HG02884 (cell line): ENCODE results near the gene PRSS50.

ENCODE experiments used
- ATAC-seq: cut with Tn5 transposase; IDR thresholded peaks from one replicate; pipeline ENCODE4 v1.9.1; 2021; ENCODE audit warnings: mild to moderate bottlenecking, moderate library complexity; ENCODE audit not compliant: unreplicated experiment

PRSS50 gene

DNA sequence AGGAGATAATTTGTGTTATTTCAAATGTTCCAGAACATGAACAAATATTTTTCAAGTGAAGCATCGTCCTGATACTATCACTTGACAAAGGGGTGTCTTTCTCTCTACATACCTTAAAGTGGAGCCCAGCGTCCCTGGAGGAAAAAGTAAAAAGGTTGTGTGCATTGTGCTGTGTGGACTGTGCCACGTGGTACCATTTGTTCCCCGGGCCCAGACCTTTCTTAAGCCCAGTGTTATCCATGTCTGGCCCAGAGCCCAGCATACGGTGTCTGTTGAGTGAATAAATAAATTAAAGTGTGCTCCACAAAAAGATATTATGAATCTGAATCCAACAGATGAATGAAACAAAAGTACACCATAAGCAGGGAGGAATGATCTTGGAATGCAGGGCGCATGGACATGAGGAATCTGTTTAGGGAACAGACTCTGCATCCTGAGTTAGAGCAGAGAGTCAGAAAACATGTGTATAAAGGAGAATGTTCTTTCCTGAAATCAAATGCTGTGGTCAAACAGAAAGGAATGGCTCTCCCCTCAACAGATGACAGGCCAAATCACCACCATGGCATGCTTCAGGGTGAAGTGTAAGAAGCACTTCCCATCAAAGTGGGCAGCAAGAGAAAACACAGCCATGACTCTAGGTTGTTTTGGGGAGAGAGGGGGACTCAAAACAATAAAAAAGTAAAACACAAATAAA lies 8.1 kb upstream of the PRSS50 start:
- no peak for ATAC-seq

DNA sequence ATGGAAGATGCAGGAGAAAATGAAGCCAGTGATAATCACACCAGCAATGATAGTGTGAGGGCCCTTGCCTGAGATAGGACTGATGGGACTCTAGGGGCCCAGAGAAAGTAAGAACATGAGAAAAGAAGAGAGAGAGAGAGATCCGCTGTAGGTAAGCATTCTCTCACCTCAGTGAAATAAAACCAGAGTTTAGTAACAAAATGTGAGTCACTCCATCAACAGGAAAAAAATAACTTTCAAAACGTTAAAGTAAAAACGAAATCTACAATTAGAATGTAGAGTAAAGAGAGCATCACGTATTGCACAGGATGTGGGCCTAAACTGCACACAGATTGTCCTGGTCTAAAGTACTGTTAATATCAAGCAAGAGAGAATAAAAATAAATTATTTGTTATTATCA lies 6.8 kb upstream of the PRSS50 start:
- no peak for ATAC-seq

DNA sequence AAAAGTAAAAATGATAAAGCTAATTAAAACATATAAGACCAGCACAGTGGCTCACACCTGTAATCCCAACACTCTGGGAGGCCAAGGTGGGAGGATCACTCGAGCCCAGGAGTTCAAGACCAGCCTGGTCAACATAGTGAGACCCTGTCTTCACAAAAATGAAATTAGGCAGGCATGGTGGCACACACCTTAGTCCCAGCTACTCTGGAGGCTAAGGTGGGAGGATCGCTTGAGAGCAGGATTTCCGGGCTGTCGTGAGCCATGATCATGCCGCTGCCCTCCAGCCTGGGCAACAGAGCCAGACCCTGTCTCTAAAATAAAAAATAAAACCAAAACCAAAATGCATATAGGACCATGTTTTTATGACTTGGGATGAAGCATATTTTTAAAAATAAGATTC lies 4.8 kb upstream of the PRSS50 start:
- ATAC-seq: no peak

DNA sequence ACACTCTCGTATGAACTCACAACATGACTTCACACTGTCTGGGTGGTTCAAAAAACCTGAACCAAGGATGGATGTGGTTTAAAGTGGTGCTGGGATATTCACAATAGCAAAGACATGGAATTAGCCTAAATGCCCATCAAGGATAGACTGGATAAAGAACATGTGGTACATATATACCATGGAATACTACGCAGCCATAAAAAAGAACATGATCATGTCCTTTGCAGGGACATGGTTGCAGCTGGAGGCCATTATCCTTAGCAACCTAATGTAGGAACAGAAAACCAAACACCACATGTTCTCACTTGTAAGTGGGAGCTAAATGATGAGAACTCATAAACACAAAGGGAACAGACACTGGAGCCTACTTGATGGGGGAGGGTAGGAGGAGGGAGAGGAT lies 3.3 kb upstream of the PRSS50 start:
- ATAC-seq: no peak

DNA sequence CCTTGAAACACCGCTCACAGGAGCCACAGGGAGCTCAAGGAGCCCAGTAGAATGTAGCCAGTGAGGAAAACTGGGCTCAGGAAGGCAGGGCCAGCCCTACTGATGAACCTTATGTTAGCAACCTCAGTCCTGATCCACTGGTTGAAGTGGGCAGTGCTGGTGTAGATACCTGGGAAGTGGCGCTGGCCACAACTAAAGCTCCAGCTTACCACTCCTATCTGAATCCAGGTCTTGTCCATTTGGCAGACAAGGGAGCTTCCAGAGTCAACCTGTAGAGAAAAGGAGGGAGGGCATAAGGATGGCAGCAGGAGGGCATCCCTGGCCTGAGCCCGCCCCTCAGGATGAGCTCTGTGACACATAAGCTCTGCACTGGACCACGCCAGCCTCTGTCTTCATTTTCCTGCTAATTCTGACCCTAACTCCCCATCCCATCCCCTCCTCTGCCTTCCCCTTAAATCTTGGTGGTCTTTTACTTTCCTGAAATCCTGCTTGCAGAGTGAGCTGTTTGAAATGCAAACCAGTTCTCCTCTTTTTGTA lies 2.1 kb upstream of the PRSS50 start:
- ATAC-seq: no peak

DNA sequence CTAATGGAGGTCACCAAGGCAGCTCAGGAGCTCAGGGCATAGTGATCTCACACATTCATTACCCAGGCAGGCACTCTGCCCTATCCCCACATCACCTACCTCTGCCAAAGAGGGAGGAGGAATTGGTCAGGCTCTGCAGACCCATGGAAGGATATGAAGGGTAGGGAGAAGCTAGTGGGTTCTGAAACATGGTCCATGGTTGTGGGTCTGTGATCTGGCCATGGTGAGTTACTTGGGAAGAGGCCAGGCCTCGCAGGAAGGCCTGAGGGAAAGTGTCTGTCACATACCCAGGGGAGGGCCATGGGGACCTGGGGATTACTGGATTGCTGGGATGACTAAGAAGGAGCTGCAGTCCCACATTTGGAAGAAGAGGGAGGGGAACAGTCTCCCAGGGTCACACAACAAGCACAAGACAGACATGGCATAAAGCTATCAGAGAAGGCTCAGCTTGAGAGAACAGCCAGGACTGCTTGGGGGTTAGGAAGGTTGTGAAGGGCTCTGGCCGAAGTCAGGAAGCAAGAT lies 1.4 kb upstream of the PRSS50 start:
- no peak for ATAC-seq

DNA sequence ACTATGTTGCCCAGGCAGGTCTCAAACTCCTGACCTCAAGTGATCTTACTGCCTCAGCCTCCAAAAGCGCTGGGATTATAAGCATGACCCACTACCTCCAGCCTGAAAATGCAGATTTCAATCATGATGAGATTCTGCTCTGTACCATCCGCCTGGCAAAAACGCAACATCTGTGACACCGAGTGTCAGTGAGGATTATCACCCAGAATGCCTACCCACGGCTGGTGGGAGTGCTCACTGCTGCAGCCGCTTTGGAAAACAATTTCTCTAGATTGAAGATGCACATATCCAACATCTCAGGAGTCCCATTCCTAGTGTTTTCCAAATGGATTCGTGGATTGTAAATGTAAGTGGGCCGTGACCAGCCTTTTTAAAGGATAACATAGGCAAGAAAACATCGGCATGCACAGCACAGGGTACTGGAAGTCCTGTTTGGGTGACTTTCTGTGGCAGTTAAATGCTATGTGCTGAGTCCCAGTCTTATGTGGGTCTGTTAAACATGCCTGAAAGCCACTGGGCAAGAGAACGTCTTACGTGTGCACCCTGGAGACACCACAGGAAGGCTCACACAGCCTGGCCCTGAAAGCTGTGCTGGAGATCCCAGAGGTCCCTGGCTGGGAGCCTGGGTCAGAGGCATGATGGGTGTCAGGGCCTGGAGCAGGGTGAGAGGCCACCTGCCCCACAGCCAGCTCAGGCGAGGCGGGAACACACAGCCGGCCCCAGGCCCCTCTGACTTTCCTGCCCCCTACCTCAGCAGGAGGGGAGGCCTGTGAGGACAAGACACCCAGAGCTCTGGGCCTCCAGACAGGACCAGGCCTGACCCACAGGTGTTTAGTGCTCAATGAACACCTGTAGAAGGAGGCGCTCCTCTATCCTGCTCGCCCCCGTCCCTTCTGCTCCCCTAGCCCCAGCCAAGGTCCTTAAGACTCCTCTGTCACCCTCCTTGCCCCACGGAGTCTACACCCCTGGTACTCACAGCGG lies 918 bp downstream of the PRSS50 start:
- ATAC-seq: no peak

DNA sequence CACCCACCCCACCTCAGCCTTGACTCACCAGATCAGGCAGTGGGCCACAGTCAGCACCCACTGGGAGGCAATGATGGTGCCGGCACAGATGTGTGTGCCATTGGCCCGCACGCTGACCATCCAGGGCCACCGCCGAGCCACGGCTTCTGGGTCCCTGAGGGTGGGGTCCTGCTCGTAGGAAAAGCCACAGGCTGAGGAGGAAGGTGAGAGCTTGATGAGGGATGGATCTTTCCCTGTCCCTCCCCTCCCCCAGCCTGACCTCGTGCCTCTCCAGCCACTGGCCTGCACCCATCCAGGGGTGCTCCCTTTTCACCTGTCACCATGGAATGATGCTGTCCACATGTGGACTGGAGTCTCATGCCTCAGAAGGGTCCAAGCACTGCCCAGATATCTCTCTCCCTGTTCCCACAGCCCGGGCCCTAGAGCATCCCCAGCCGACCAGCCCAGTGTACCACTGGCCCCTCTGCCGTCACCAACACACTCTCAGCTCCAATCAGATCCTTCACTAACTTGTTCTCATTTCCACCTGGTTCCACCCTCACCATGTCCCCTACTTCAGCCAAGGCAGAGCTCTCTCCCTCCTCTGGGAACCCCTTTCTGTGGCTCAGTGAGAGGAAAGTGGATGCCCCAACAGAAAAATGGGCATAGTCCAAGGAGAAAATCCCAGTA lies 2.0 kb downstream of the PRSS50 start:
- no peak for ATAC-seq

DNA sequence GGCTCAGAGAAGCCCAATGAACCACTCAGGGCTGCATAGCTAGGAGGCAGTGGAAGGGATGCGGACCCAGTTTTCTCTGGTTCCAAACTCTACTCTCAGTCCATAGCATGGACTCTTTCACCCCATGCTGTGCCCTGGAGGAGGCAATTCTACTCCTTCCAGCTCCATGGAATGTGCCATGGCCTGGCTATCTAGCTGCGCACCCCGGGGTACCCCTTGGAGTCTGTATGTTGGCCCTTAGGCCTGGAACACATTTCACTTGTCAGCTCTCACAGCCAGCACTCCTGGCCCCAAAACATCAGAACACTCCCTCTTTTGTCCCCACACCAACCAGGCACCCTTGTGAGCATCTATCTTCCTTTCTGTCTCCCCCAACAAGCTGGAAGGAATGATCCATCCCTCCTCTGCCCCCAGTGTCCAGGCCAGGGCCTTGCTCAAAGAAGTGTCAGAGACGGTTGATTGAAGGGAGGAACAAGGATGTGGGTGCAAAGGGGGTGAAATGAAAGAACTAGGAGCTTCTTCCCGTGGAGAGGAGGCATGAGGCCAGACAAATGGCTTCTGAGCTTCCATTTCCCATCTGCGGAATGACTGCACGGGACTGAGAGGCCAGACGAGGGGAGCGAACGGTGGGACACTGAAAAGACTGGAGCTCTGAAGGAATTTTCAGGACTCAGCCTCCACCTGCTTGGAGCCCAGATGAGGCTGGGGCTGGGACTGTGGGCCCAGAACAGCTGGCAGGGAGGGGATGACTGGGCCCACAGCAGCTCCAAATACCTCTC lies 2.8 kb downstream of the PRSS50 start:
- ATAC-seq: no peak

DNA sequence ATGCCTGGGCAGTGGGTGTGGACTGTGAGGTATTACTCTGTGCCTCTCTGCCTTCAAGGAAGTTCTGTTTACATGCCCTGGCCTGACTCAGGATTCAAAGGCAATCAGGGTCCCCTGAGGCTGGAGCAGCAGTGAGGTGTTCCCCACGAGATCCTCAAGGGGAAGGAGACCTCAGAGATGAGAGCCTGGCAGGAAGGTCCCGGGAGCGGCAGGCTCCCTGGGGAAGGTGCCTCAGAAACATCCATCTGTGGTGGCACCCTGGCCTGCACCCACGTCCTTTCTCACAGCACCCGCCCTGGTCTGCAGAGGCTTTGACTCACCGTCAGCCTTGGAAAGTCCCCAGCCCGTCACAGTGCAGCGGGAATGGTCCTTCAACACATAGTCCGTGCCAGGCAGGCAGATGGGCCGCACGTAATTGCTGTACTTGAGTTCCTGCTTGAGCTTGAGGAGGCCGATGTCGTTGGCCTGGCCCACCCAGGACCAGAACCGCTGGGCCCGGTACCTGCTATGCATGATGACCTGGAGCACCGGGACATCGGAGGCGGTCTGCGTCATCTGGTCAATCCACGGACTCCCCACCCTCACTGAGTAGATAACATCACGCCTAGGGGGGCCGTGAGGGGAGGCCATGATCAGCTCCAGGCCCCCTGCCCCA lies 3.6 kb downstream of the PRSS50 start:
- ATAC-seq: no peak

DNA sequence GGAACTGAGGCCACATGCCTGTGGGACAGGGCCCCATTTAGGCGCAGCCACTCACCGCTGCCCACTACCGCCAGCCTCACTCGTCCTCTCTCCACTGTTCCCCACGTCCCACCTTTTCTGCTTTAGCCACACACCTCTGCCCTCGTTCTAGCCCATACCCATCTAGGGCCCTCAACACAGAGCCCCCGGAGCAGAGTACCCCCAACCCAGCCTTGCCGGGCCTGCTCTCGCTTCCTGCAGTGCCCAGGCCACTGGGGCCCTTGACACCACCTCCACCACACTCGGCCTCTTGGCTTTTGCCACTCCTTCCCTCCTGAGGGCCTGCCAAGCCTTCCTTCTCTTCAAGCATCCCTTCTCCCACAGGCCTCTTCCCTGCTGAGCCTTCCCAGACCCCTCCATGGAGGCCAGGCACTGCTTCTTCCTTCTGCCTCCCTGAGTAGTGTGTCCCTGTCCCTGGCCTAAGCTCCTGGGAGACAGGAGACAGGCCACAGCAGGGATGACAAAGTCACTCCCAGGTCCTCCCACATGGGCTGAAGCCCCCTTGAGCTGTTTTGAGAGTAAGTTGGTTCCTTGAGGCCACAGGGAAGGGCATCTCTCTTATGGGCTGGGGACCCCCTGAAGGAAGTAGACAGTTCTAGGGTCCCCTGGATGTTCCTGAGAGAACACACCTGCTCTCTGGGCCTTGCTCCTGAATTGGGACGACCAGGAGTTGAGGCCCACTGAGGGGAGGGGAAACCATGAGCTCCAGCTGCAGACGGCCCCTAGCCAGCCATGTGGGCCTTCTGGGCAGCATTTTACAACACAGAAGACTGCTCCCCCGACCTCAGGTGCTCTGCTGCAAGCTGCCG lies 4.4 kb downstream of the PRSS50 start:
- ATAC-seq: no peak

DNA sequence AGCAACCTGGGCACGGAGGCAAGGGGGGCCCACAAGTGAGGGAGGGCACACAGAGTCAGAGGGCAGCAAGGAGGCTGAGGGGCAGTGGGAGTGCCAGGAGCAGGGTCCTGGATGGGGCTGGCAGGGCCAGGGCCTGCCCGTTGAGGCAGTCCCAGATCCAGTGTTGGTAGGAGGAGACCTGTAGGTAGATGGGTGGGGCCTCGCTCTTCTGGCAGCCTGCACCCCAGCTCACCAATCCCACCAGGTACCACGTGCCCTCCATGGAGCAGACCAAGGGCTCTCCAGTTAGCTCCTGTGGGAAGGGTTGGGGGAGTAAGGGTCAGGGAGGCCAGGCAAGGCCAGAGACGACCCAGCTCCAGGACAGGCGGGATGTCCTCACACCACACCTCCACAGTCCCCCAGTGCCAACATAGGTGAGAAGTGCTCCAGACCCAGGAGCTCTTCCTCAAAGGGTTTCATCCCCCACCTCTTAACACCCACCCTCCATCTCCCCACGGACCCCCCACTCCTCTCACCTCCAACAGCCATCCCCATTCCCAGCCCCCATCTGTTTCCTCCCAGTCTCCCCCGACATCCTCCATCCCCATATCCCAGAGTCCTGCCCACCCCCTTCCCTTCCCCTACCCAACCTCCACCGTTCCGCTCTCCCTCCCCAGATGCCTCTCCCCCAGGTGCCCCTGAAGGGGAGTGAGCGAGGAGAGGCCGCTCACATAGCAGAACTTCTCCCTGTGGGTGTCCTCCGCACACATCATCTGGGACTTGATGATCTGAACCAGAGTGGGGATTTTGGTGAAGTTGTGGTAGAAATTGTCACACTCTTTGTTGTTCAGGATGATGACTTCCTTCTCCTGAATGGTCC lies 5.2 kb downstream of the PRSS50 start:
- ATAC-seq: no peak

DNA sequence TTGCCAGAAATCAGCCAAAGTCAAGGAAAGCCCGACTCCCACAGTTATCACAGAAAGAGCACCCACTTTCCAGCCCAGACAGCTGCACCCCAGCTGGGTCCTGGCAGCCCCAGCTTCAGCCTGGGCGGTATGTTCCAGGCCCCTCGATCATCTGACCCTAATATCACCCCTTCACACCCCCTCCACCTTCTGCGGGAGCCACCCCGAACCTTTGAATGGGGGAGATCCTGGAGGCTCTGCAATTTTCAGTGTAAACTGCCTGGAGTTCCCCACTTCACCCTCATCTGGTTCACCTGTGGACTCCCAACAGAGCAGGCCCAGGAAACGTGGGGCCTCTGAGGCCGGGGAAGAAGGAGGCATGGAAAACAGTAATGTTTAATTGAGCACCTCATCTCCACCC lies 5.9 kb downstream of the PRSS50 start:
- ATAC-seq: no peak

DNA sequence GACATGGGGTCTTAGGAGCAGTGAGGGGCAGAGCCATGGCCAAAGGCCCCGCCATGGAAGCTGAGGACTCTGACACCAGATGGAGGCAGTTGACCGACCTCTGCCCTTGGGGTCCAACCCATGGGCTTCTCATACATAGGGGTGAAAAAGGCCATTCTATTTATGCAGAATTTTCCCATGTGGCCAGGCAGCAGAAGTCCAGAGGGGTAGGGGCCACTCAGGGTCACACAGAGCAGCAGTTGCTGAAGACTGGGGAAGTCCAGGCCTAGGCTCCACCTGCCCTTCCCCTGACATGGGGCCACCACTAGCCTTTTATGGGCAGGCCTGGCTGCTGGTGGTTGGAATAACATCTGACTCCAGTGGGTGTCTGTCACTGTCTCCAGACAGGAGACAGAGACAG lies 6.4 kb downstream of the PRSS50 start:
- ATAC-seq: no peak

DNA sequence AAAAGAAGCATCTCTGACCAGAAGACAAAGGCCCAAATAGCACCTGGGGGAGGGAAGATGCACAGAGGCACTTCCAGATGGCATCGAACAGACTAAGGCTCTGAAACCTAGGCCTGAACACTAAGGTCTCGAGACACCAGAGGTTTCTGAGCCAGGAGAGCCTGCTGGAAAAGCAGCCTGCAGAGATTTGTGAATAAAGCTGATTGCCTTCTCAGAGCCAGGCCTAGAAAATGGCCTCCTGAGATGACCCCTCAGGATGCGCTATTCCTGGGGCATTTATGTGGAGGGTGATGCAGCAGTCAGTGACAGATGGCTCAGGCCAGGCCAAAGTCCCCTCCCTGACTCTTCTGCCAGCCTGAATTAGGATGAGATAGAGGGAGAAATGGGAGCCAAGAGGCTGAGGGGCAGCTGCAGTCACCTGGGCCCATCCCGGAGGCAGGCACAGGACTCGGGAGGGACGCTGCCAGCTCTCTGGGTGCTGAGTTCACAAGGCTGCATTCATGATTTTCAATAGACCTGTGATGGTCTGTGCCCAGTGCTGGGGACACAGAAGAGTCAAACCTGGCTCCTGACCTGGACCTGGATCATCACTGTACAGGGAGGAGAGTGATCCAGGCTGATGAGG lies 6.9 kb downstream of the PRSS50 start:
- ATAC-seq: no peak

DNA sequence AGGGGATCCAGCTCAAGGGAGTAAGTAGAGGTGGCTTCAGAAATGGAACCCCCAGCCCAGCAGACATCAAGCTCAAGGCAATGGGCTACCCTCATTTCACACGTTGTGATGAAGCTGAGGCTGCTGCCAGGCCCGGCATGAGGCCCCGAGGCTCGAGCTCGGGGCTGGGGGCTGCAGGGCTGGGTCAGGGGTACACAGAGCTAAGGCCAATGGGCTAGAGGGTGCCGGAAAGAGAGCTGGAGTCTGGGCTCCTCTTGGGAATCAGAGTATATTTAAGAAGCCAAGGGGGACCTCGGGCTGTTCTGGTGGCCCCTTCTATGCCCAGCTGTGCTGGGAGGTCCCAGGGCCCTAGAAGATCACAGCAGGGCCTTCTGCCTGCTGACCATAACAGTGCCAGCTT lies 7.4 kb downstream of the PRSS50 start:
- no peak for ATAC-seq

DNA sequence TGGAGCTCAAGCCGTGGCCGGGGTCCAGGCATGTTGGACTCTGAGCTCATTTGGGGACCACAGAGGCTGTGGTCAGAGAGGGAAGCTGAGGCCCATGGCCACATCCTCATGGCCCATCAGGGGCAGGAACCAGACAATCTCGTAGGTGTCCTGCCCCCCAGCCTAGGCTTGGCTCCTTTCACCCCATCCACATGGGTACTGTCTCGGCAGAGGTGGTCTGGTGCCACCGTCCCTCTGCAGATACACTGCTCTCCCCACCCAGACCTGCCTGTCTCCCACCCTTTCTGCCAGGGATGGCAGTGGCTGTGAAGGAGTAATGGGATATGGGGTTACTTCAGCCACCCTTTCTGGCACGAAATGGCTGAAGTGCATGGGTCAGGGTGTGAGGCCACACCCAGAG lies 7.9 kb downstream of the PRSS50 start:
- no peak for ATAC-seq
